AG04450 (cell line): ENCODE data around the gene SDK1. TPM values are rescaled to one million over a fixed set of nuclear protein-coding genes. Genes with fewer than 3 reads are reported as not detected.

Source experiments
- CTCF ChIA-PET: fragments of 300-600, 350-600 bp; formaldehyde crosslinking; extraction: SDS; loops from one replicate; lab custom pipeline; 2022; ENCODE audit warnings: antibody characterized with exemption, inconsistent platforms; lab: Charles Lee
- POLR2A ChIA-PET: fragments of 350-600 bp; formaldehyde crosslinking; extraction: SDS; loops from one replicate; lab custom pipeline; 2021; ENCODE audit warnings: antibody characterized with exemption, inconsistent platforms; lab: Yijun Ruan, JAX
- DNase-seq: peaks from one replicate; pipeline ENCODE4 v3.0.0-alpha.2; 2011; ENCODE audit warnings: low read depth, low spot score
- H3K27ac ChIP-seq: one replicate; pipeline ENCODE4 v1.5.1; 2012; ENCODE audit warnings: low read depth, low read length, control low read depth
- H3K27me3 ChIP-seq: one replicate; pipeline ENCODE4 v1.6.0; 2012; ENCODE audit warnings: low read length; ENCODE audit not compliant: control insufficient read depth, insufficient read depth
- H3K4me3 ChIP-seq: 2 replicates; pipeline ENCODE4 v1.5.1; 2011; ENCODE audit warnings: mild to moderate bottlenecking, low read depth, low read length, control low read depth
- H3K9me3 ChIP-seq: 2 replicates; pipeline ENCODE4 v1.5.1; 2012; ENCODE audit warnings: low read length; ENCODE audit not compliant: control insufficient read depth, insufficient read depth
- polyA plus RNA-seq: library from polyadenylated mRNA; depleted of rRNA; stranded (reverse); fragments of >200 nt; gene quantifications from 2 replicates; pipeline ENCODE4 v1.2.3, GENCODE V29; 2011
- TF ChIP-seq, protein P1 (sequence below): IDR thresholded peaks from 2 replicates; pipeline ENCODE4 v1.5.1; 2011; ENCODE audit warnings: low read depth, low read length, control low read depth, inconsistent platforms

SDK1 gene
- polyA plus RNA-seq, 1 experiment = 2.2 TPM

DNA sequence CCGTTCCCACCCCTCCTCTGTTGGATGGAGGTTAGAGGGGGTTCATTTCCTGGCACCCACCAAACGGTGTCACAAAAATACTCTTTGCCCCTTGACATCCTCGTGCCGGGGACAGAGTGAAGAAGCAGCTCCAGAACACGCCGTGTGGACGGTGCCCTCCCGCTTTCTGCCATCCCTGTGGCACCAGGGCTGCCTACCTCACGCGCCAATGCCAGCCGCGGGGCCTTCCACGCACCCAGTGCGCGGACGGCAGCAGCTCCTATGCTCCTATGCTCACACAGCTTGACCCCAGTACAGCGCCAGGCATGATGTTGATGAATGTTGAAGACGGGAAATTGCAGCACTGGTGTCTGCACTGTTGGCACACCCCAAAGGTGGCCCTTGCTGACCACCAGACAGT, 873.8 kb downstream of the SDK1 start:
- CTCF ChIA-PET = no interaction called here
- Histone ChIP-seq H3K9me3 (peaks cover 97% of the 10 kb centered on the region), H3K27me3 (no peaks in the 10 kb centered on the region), H3K27ac (no peak overlapping the region), H3K4me3 (no peak overlapping the region)
- DNase-seq = no peak
- POLR2A ChIA-PET = no interaction called here
- TF ChIP-seq, protein P1, sequence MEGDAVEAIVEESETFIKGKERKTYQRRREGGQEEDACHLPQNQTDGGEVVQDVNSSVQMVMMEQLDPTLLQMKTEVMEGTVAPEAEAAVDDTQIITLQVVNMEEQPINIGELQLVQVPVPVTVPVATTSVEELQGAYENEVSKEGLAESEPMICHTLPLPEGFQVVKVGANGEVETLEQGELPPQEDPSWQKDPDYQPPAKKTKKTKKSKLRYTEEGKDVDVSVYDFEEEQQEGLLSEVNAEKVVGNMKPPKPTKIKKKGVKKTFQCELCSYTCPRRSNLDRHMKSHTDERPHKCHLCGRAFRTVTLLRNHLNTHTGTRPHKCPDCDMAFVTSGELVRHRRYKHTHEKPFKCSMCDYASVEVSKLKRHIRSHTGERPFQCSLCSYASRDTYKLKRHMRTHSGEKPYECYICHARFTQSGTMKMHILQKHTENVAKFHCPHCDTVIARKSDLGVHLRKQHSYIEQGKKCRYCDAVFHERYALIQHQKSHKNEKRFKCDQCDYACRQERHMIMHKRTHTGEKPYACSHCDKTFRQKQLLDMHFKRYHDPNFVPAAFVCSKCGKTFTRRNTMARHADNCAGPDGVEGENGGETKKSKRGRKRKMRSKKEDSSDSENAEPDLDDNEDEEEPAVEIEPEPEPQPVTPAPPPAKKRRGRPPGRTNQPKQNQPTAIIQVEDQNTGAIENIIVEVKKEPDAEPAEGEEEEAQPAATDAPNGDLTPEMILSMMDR = no peak

DNA sequence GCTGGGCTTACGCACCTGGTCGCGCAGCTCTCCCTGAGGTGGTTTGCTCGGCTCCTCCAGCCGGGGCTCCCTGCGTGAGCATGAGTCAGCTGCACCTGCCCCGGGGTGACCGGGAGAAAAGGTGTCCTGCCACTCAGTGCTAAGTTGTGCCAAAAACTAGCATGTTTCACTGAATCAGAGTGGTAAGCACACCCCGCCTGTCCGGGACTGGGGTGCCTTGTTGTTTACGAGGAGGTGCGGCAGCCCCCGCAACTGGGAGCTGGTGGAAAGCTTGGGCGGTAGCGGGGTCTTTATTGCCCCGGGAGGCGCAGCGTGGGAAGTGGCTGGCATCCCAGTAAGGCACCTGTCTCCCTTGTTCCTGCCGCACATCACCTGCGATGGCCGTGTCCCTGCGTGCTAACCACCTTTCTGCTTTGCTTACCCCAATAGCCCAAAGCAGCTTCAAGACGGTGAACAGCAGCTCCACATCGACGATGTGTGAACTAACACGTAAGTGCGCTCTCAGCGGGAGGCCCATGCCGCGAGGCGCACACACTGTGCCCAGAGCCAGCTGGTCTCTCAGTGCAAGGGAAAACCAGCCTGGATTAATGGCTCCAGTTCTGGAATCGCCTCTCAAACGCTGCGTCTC, 874.4 kb downstream of the SDK1 start:
- TF ChIP-seq, protein P1 = no peak
- Histone ChIP-seq H3K4me3 (no peak overlapping the region), H3K27ac (no peak overlapping the region), H3K9me3 (peaks cover 97% of the 10 kb centered on the region), H3K27me3 (no peaks in the 10 kb centered on the region)
- ChIA-PET POLR2A (no interaction called here), CTCF (no interaction called here)
- DNase-seq = no peak

DNA sequence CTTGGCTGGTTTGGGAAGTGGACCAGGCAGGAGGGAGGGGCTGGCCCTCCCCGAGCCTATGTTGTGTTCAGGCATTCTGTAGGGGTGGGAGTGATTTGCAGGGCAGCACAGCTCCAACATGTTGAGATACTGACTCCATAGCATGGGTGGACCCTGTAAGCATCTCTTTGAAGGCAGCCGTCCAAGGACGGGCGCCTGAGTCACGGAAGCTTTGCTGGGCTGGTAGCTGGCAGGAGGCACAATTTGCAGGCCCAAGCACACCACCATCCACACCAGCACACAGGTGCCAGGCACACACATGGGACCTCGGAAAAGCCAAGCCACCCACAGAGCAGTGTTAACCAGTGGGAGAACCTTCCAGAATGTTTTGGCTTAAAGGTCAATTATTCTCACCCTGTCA, 875.9 kb downstream of the SDK1 start:
- ChIA-PET CTCF (no interaction called here), POLR2A (no interaction called here)
- no peak overlapping the region for H3K4me3 ChIP-seq
- DNase-seq = no peak
- peaks cover 96% of the 10 kb centered on the region for H3K9me3 ChIP-seq
- no peaks in the 10 kb centered on the region for H3K27me3 ChIP-seq
- H3K27ac ChIP-seq = no peak overlapping the region
- TF ChIP-seq, protein P1 = no peak

DNA sequence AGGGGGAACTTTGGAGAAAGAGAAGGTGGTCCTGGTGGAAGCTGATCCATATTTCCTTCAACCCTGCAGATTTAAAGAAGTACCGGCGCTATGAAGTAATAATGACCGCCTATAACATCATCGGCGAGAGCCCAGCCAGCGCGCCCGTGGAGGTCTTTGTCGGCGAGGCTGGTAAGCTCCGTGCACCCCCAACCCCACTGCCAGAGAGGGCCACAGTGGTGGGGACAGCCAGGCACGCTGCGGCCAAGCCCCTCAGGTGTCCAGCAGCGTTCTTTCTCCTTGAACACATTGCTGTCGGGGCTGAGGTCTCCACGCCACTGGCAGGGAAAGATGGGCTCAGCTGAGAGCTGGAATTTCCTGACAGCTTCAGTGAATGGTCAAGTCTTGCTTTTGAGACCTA, 877.4 kb downstream of the SDK1 start:
- ChIA-PET CTCF (no interaction called here), POLR2A (no interaction called here)
- no peak overlapping the region for H3K4me3 ChIP-seq
- DNase-seq = no peak
- TF ChIP-seq, protein P1 = no peak
- peaks cover 95% of the 10 kb centered on the region for H3K9me3 ChIP-seq
- no peak overlapping the region for H3K27ac ChIP-seq
- no peaks in the 10 kb centered on the region for H3K27me3 ChIP-seq

DNA sequence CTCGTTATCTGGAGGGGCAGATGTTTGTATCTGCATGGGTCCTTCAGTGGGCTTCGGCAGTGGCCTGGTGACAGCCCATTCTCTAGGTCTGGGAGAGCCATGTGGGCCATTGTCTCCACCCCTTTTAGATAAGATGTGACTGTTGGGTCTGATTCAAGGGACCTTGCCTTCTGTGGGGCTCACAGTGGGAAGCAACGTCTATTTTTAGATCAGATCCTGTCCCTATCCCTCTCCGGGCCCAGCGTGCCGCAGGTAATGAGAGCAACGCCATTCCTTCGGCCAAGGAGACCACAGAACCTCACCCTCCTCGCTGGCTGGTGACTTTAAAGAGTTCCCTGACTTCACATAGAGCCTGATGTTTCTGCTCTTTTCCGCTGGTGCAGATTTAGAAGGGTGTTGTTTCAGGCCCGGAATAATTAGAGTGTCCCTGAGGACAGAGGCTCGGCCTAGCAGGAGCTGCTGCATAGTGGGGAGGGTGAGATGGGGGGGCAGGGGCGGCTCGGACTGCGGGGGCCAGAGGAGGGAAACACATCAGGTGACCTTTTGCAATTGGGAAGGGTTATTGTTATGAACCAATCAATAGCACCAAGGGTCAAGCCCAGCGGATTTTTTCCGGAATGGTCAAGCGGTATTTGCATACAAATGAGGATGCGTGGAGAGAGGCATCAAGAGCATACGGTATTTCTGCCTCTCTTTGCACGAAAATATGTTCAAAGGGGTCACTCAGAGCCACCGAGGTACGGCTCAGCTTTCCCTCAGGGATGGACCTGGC, 878.0 kb downstream of the SDK1 start:
- ChIA-PET CTCF (no interaction called here), POLR2A (no interaction called here)
- no peak for DNase-seq
- peaks cover 95% of the 10 kb centered on the region for H3K9me3 ChIP-seq
- TF ChIP-seq, protein P1 = no peak
- H3K27ac ChIP-seq = no peak overlapping the region
- no peak overlapping the region for H3K4me3 ChIP-seq
- no peaks in the 10 kb centered on the region for H3K27me3 ChIP-seq
